ENCODE data around the gene ZSWIM1. TPM values are rescaled to one million over a fixed set of nuclear protein-coding genes. Genes with fewer than 3 reads are reported as not detected.
"Not testable (repeated sequence)": the region's sequence is repeated elsewhere in the genome, so short reads cannot be mapped to it uniquely, and the experiment has no call there.

The ZSWIM1 gene
- polyA plus RNA-seq, 3 donors, result 15.3 to 18.9 (median 16.6) TPM

GRCh38 chr20:45918779-45919537, 37.9 kb downstream of the ZSWIM1 start:
- DNase-seq (ENCODE audit: extremely low read depth in 1 of 11, low read depth in 9 of 11, low spot score in 4 of 11), result no peak

GRCh38 chr20:45919542-45920399, 38.7 kb downstream of the ZSWIM1 start:
- peak in 5 of 11 donors; percentile 60 to 82 (median 71) for DNase-seq (ENCODE audit: extremely low read depth in 1 of 11, low read depth in 9 of 11, low spot score in 4 of 11)

- no peak for DNase-seq (ENCODE audit: extremely low read depth in 1 of 11, low read depth in 9 of 11, low spot score in 4 of 11)
These were observed 39.7 kb downstream of the ZSWIM1 start for GRCh38 chr20:45920462-45921336.

- DNase-seq (ENCODE audit: extremely low read depth in 1 of 11, low read depth in 9 of 11, low spot score in 4 of 11), result peak in 2 of 11 donors; percentile 15 to 20
These were observed 40.5 kb downstream of the ZSWIM1 start for GRCh38 chr20:45921337-45922189.

- peak in 5 of 11 donors; percentile 47 to 69 (median 59) for DNase-seq (ENCODE audit: extremely low read depth in 1 of 11, low read depth in 9 of 11, low spot score in 4 of 11)
These were observed 43.6 kb downstream of the ZSWIM1 start for GRCh38 chr20:45924391-45925261.

GRCh38 chr20:45925821-45926506, 44.9 kb downstream of the ZSWIM1 start:
- DNase-seq (ENCODE audit: extremely low read depth in 1 of 11, low read depth in 9 of 11, low spot score in 4 of 11), result peak in 1 of 11 donors; percentile 23

- no peak for DNase-seq (ENCODE audit: extremely low read depth in 1 of 11, low read depth in 9 of 11, low spot score in 4 of 11)
These were observed 45.7 kb downstream of the ZSWIM1 start for GRCh38 chr20:45926731-45927070.

- no peak for DNase-seq (ENCODE audit: extremely low read depth in 1 of 11, low read depth in 9 of 11, low spot score in 4 of 11)
These were observed 46.2 kb downstream of the ZSWIM1 start for GRCh38 chr20:45927071-45927878.

- DNase-seq (ENCODE audit: extremely low read depth in 1 of 11, low read depth in 9 of 11, low spot score in 4 of 11), result not testable (repeated sequence)
These were observed 50.7 kb downstream of the ZSWIM1 start for GRCh38 chr20:45931680-45932079.

GRCh38 chr20:45933266-45934045, 52.4 kb downstream of the ZSWIM1 start:
- peak in 5 of 11 donors; percentile 42 to 71 (median 65) for DNase-seq (ENCODE audit: extremely low read depth in 1 of 11, low read depth in 9 of 11, low spot score in 4 of 11)

GRCh38 chr20:45934046-45934585, 53.1 kb downstream of the ZSWIM1 start:
- peak in 2 of 11 donors; percentile 33 to 79 for DNase-seq (ENCODE audit: extremely low read depth in 1 of 11, low read depth in 9 of 11, low spot score in 4 of 11)
